Endothelial cell of umbilical vein (primary cell): ENCODE data around the gene KIAA1671. TPM values are rescaled to one million over a fixed set of nuclear protein-coding genes. Genes with fewer than 3 reads are reported as not detected.

Experiments
- BruUV-seq: library from RNA; stranded (reverse); fragments of 400-500 nt; replicated peaks from 2 replicates; lab custom pipeline; 2021; lab: Mats Ljungman, UMichigan
- CTCF ChIA-PET: fragments of 300-600, 350-600 bp; sonication (Branson Sonifier 250); formaldehyde crosslinking; loops from one replicate; lab custom pipeline; 2021; ENCODE audit warnings: antibody characterized with exemption, inconsistent platforms; lab: Charles Lee
- POLR2A ChIA-PET: fragments of 300-600, 350-600 bp; sonication (Branson Sonifier 250); formaldehyde crosslinking; loops from one replicate; lab custom pipeline; 2021; ENCODE audit warnings: antibody characterized with exemption, inconsistent platforms; lab: Charles Lee
- DNase-seq: peaks from one replicate; pipeline ENCODE4 v3.0.0-alpha.2; 2011; ENCODE audit warnings: low read depth, low spot score
- FAIRE-seq: peaks from 2 replicates; lab custom pipeline; 2011; peaks lifted over from hg19 to GRCh38; lab: Jason Lieb, UNC
- H2AFZ ChIP-seq: 2 replicates; pipeline ENCODE4 v1.6.0; 2012; ENCODE audit warnings: low read depth, low read length, control low read depth, inconsistent platforms
- H3K27ac ChIP-seq: 2 replicates; pipeline ENCODE4 v1.5.1; 2011; ENCODE audit warnings: low read depth, mild to moderate bottlenecking, control low read depth, low read length, moderate library complexity; ENCODE audit not compliant: insufficient read depth
- H3K27me3 ChIP-seq, 2 experiments: 2 replicates each; pipeline versions ENCODE4 v1.6.0 to v1.6.1; 2011; ENCODE audit warnings: low read length in 2 of 2, mixed read lengths in 1 of 2; ENCODE audit not compliant: control insufficient read depth in 2 of 2, insufficient read depth in 2 of 2
- H3K36me3 ChIP-seq, 2 experiments: 2 replicates in 1 of 2; 3 replicates in 1 of 2; pipeline ENCODE4 v1.5.1; 2011; ENCODE audit warnings: low read length in 2 of 2, mild to moderate bottlenecking in 1 of 2, moderate library complexity in 1 of 2; ENCODE audit not compliant: control insufficient read depth in 2 of 2, insufficient read depth in 2 of 2; ENCODE audit errors: extremely low read depth in 1 of 2
- H3K4me1 ChIP-seq: 3 replicates; pipeline ENCODE4 v1.5.1; 2011; ENCODE audit warnings: mild to moderate bottlenecking, low read length; ENCODE audit not compliant: control insufficient read depth, insufficient read depth; ENCODE audit errors: extremely low read depth
- H3K4me2 ChIP-seq: 2 replicates; pipeline ENCODE4 v1.6.1; 2011; ENCODE audit warnings: low read length, control low read depth, mixed read lengths; ENCODE audit not compliant: insufficient read depth
- H3K4me3 ChIP-seq, 3 experiments: fragments of 200-600 bp in 1 of 3; sonication (generic), shearing (Covaris generic) in 1 of 3; replicated peaks in 1 of 3; 2 replicates each; pipeline ENCODE4 v1.5.1; 2011 to 2016; ENCODE audit warnings: control low read depth in 3 of 3, low read length in 3 of 3, mild to moderate bottlenecking in 2 of 3, inconsistent platforms in 1 of 3, low read depth in 1 of 3, moderate library complexity in 1 of 3; ENCODE audit not compliant: insufficient read depth in 1 of 3
- H3K79me2 ChIP-seq: 2 replicates; pipeline ENCODE4 v1.6.0; 2012; ENCODE audit warnings: low read length, inconsistent platforms; ENCODE audit not compliant: control insufficient read depth, insufficient read depth
- H3K9ac ChIP-seq: replicated peaks from 2 replicates; pipeline ENCODE3; 2011; ENCODE audit warnings: low read length, control low read depth; ENCODE audit not compliant: insufficient read depth; ENCODE audit errors: extremely low read depth
- H3K9me1 ChIP-seq: replicated peaks from 3 replicates; pipeline ENCODE4 v1.6.0; 2011; ENCODE audit warnings: mild to moderate bottlenecking, low read length; ENCODE audit not compliant: control insufficient read depth, insufficient read depth; ENCODE audit errors: extremely low read depth
- H3K9me3 ChIP-seq: replicated peaks from 2 replicates; pipeline ENCODE4 v1.5.1; 2012; ENCODE audit warnings: low read length, inconsistent platforms; ENCODE audit not compliant: control insufficient read depth, insufficient read depth
- H4K20me1 ChIP-seq: replicated peaks from 2 replicates; pipeline ENCODE3; 2011; ENCODE audit warnings: mild to moderate bottlenecking, low read length; ENCODE audit not compliant: control insufficient read depth, insufficient read depth; ENCODE audit errors: extremely low read depth
- CTCF ChIP-seq, 2 donors: IDR thresholded peaks; 1 replicate in 1 of 2; 2 replicates in 1 of 2; pipeline ENCODE4 v1.5.1; 2011; ENCODE audit warnings: low read length in 2 of 2, mild to moderate bottlenecking in 2 of 2, moderate library complexity in 2 of 2, control low read depth in 1 of 2, inconsistent platforms in 1 of 2, low read depth in 1 of 2; ENCODE audit not compliant: insufficient read depth in 1 of 2; ENCODE audit errors: extremely low read depth in 1 of 2
- EZH2 ChIP-seq: IDR thresholded peaks from 2 replicates; pipeline ENCODE4 v1.6.1; 2012; ENCODE audit warnings: borderline replicate concordance, low read depth, mild to moderate bottlenecking, moderate library complexity, low read length, inconsistent platforms; ENCODE audit not compliant: severe bottlenecking
- FOS ChIP-seq: IDR thresholded peaks from 2 replicates; pipeline ENCODE4 v1.6.1; 2011; ENCODE audit warnings: mild to moderate bottlenecking, low read length, moderate library complexity, borderline replicate concordance; ENCODE audit not compliant: insufficient read depth
- JUN ChIP-seq: IDR thresholded peaks from 2 replicates; pipeline ENCODE4 v1.6.1; 2011; ENCODE audit warnings: borderline replicate concordance, low read depth; ENCODE audit not compliant: insufficient read length, insufficient read depth
- MAX ChIP-seq: IDR thresholded peaks from 2 replicates; pipeline ENCODE4 v1.6.1; 2011; ENCODE audit not compliant: insufficient read depth, insufficient read length
- MYC ChIP-seq: IDR thresholded peaks from one replicate; pipeline ENCODE4 v1.6.1; 2011; ENCODE audit warnings: mild to moderate bottlenecking, low read depth, low read length
- POLR2A ChIP-seq: IDR thresholded peaks from 2 replicates; pipeline ENCODE4 v1.6.1; 2012; ENCODE audit warnings: low read depth, mild to moderate bottlenecking, control low read depth, low read length
- POLR2AphosphoS5 ChIP-seq: IDR thresholded peaks from 2 replicates; pipeline ENCODE4 v1.6.1; 2012; ENCODE audit warnings: low read depth, mild to moderate bottlenecking, control low read depth, low read length, moderate library complexity; ENCODE audit not compliant: insufficient read depth
- dilution Hi-C: fragments of 300-500 bp; cut with MboI; formaldehyde crosslinking; loops from one replicate; pipeline ENCODE4 v1.15.0; 2019; ENCODE audit warnings: low sequenced_read_pairs; ENCODE audit not compliant: extremely low pct_ligation_motif_present
- intact Hi-C: fragments of 100-400 bp; cut with micrococcal nuclease; formaldehyde crosslinking; loops from one replicate; pipeline ENCODE4 v1.10.0; 2022
- polyA plus RNA-seq, 4 experiments: library from polyadenylated mRNA; depleted of rRNA in 3 of 4; stranded (reverse) in 3 of 4; unstranded in 1 of 4; fragments of >200 nt; gene quantifications; 2 replicates each; pipeline versions ENCODE4 v1.2.1 to v1.2.3, GENCODE V29; 2011 to 2012; ENCODE audit warnings: missing spikeins in 1 of 4
- total RNA-seq: library from RNA; stranded (reverse); gene quantifications from 2 replicates; pipeline ENCODE4 v1.2.3, GENCODE V29; 2021

KIAA1671 gene
- total and polyA plus RNA-seq, 2 donors (not counting 3 experiments of a cell fraction or from before 2014, with no cell fraction given) = 23.1 to 85.1 TPM

- peak; percentile 92 for FAIRE-seq
- intact Hi-C loops = loop anchor here (2.0 to 5.0 kb wide), 3 partner anchors 92 to 158 kb away; partner anchors contain the start of gene KIAA1671
- no TSS peak for BruUV-seq
Measured at GRCh38 chr22:25110596-25110845, 158.0 kb downstream of the KIAA1671 start.

GRCh38 chr22:25110846-25111578 lies 158.5 kb downstream of the KIAA1671 start:
- ChIA-PET POLR2A (interaction anchor here (0.7 kb wide), 1 partner anchor 86 kb away, joined by 3 read pairs; no protein-coding TSS in a partner anchor), CTCF (interaction anchor here (0.6 to 3.4 kb wide), 40 partner anchors 8 to 223 kb away, joined by 3 to 22 read pairs (median 5); no protein-coding TSS in a partner anchor)
- Histone ChIP-seq H3K9me3 (no peaks in the 10 kb centered on the region), H3K36me3 (no peaks in the 10 kb centered on the region), H3K27me3 (no peaks in the 10 kb centered on the region), H3K27ac (peak overlapping the region; percentile 83), H3K9me1 (no peaks in the 10 kb centered on the region), H3K4me1 (peaks cover 42% of the 10 kb centered on the region), H3K9ac (peak overlapping the region; percentile 79), H3K4me3 (peak overlapping the region in 2 of 3 experiments; percentile 27 to 61), H4K20me1 (no peaks in the 10 kb centered on the region), H2AFZ (no peak overlapping the region), H3K4me2 (peak overlapping the region; percentile 51), H3K79me2 (no peaks in the 10 kb centered on the region)
- TSS peak; percentile 11 for BruUV-seq
- dilution Hi-C loops = no loop called here
- FAIRE-seq (peak; percentile 46), DNase-seq (peak; percentile 96)
- intact Hi-C loops = loop anchor here (1.0 to 5.0 kb wide), 8 partner anchors 9 to 159 kb away; partner anchors contain the start of gene KIAA1671
- TF ChIP-seq MAX = peak; percentile 71
- no peak for TF ChIP-seq JUN
- TF ChIP-seq POLR2AphosphoS5 = no peak
- no peak for TF ChIP-seq POLR2A
- TF ChIP-seq CTCF (IDR thresholded peaks at IDR 0.05; ENCODE audit: extremely low read depth in 1 of 2, insufficient read depth in 1 of 2, low read depth in 1 of 2, low read length in 2 of 2) = peak; percentile 45 to 77
- TF ChIP-seq FOS = peak; percentile 28

More at GRCh38 chr22:25110596-25110845, 158.0 kb downstream of the KIAA1671 start:
- no peaks in the 10 kb centered on the region for H3K79me2 ChIP-seq
- H3K36me3 ChIP-seq = no peaks in the 10 kb centered on the region
- H3K27me3 ChIP-seq = no peaks in the 10 kb centered on the region
- no peaks in the 10 kb centered on the region for H3K9me1 ChIP-seq
- peak overlapping the region; percentile 83 for H3K27ac ChIP-seq
- H3K4me2 ChIP-seq = peak overlapping the region; percentile 51
- H2AFZ ChIP-seq = no peak overlapping the region
- peaks cover 42% of the 10 kb centered on the region for H3K4me1 ChIP-seq
- ChIA-PET POLR2A (no interaction called here), CTCF (interaction anchor here (0.6 to 3.4 kb wide), 35 partner anchors 8 to 103 kb away, joined by 3 to 22 read pairs (median 5); no protein-coding TSS in a partner anchor)
- DNase-seq = no peak
- H3K4me3 ChIP-seq = peak overlapping the region in 1 of 3 experiments; percentile 27
- H3K9me3 ChIP-seq = no peaks in the 10 kb centered on the region
- TF ChIP-seq EZH2 (no peak), MAX (peak; percentile 89), MYC (no peak), JUN (peak; percentile 43), POLR2AphosphoS5 (no peak)
- no peaks in the 10 kb centered on the region for H4K20me1 ChIP-seq
- peak overlapping the region; percentile 79 for H3K9ac ChIP-seq
- dilution Hi-C loops = no loop called here
